Hematopoietic multipotent progenitor cell (in vitro differentiated cells): ENCODE measurements around the gene COL5A1. TPM values are rescaled to one million over a fixed set of nuclear protein-coding genes. Genes with fewer than 3 reads are reported as not detected.
"Not testable (repeated sequence)": the region's sequence is repeated elsewhere in the genome, so short reads cannot be mapped to it uniquely, and the experiment has no call there.

Experiments
- DNase-seq, 3 donors: peaks; one replicate each; pipeline ENCODE4 v3.0.0-alpha.2; 2011 to 2015; ENCODE audit warnings: low read depth in 2 of 3, low spot score in 2 of 3
- total RNA-seq: library from RNA; depleted of rRNA; stranded (reverse); fragments of >200 nt; gene quantifications from one replicate; pipeline ENCODE4 v1.2.3, GENCODE V29; 2012

The COL5A1 gene
- total RNA-seq, 1 donor, result 10.5 TPM

- no peak for DNase-seq
These were observed 11.8 kb downstream of the COL5A1 start for GRCh38 chr9:134653259-134654009.

DNA sequence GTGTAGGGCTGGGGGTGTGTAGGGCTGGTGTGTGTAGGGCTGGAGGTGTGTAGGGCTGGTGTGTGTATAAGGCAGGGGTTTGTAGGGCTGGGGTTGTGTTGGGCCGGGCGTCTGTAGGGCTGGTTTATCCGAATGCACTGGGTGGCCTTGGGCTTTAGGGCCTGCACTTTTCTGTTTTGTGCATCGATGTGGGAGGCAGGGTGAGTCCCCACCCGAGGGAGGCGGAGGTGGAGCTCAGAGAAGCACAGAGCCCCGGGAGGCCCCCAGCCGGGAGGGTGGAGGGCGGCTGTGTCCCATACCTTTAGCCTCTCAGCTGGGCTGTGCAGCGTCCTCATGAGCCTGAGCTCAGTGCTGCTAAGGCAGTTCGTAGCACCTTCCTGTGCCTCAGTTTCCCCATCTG is 13.5 kb downstream of the COL5A1 start:
- DNase-seq, result no peak

DNA sequence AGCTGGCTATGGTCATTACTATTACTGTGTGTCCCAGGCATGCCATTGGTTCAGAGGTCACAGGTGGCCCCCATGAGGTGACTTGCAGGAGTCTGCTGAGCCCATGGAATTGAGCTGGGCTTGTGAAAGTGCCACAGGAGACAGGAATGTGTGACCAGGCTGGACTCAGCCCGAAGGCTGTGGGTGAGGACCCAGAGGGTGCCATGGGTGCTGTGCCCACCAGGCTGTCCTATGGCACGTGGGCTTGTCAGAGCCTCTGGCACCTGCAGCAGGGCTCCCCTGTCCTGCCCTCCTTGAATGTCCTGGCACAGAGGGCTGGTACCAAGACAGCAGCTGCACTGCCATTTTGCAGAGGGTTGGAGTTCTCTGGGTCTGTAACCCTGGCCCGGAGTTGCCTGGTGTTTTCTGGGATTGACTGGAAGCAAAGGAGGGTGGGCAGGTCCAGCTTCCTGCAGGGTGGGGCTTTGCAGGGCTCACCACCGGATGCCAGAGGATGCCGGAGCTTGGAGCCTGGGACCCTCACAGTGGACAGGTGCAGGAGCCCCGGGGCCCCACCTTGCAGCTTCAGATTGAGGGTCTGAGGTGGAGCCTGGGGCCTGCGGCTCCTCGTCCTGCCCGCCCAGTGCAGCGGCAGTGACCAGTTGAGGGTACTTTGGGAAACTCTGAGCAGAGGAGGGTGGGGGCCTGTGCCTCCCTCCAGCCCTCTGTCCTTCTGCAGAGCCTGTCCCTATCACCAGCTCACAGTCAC is 14.2 kb downstream of the COL5A1 start:
- DNase-seq, result no peak

- DNase-seq, result no peak
These were observed 14.9 kb downstream of the COL5A1 start for GRCh38 chr9:134656334-134657006.

DNA sequence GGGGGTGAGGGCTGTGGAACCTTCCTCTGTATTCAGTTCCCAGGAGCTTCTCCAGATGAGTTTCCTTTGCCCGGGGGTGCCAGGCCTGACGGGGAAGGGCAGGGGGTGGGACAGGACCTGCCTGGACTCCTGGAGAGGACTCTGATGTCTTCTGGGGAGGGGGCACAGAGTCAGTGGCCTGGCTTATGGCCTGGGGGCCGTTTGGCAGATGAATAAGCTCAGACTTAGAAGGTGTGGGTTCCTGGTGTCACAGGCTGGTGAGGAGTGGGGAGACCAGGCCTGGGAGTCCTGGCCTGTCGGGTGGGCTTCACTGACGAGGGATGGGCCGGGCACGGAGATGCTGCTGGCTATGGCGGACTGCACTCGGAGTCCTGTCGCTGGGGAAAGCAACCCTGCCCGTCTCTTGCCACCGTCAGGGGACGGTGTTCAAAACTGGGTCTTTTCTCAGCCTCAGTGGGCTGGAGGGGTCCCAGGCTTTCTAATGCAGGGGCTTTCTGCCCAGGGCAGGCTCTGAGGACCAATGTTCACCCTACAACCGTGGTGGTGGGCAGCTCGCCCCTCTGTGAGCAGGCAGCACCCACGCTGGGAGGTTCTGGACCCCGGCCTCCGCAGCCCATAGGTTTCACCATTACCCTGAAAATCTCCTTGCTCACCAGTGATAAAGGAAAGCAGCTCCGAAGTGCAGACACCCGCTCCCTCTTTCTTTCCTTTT is 16.2 kb downstream of the COL5A1 start:
- DNase-seq, result no peak

DNA sequence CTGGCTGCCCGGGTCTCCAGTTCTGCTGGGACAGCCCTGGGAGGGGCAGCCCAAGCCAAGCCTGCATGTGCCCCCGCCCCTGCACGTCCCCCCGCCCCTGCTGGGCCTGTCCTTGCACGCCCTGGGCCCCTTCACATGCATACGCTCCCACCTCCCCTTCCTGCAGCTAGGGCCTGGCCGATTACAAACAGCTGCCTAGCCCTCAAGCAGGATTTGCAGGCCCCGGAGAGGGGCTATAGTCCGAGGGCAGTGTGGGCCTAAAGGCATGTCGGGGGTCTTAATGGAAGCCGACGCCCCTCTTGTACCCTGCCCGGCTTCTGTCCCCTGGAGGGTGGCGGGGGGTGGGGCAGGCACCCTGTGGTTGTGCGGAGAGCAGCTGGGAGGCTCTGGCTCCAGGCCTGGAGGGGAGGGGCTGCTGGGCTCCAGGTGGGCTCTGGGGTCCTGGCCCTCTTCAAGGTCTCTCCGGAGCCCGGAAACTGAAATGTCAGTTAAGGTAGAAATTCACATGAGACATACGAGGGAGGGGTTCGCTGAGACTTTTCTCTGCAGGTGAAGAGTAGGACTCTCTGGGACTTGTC is 16.9 kb downstream of the COL5A1 start:
- no peak for DNase-seq

- DNase-seq, result no peak
These were observed 18.1 kb downstream of the COL5A1 start for GRCh38 chr9:134659688-134660131.

GRCh38 chr9:134660407-134660806 is 18.8 kb downstream of the COL5A1 start:
- peak in 1 of 3 donors; percentile 34 for DNase-seq

GRCh38 chr9:134661299-134661698 is 19.7 kb downstream of the COL5A1 start:
- DNase-seq, result no peak

- no peak for DNase-seq
These were observed 20.2 kb downstream of the COL5A1 start for GRCh38 chr9:134661791-134662142.

DNA sequence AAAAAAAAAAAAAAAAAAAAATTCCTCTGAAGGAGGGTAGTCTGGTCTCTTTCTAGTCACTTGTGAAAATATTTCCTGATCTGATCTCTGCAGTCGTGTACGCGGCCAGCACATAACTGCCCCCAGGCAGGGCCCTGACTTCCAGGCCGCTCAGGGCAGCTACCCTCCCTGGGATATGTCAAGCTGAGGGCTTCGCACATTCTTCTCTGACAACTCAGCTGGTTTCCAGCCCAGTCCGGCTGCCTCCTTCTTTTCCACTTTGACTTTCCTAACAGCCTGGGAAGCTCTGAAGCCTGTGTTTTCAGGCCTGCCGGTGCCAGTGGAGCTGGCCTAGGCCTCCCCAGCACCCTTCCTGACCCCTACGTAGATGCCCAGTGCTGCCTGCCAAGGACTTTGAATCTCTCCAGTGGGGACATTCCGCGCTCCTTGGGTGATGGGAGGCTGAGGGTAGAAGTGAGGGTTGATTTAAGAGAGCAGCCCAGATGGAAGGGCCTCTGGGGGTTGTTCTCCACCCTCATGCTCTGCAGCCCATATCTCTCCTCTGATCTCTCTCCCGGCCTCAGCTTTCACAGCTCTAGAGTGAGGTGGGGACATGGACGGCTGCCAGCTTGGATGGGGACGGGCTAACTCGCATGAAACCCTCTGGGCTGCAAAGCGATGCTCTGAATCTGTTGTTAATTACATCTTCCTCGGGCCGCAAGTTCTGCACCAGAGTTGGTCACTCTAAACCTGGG is 20.7 kb downstream of the COL5A1 start:
- DNase-seq, result no peak

GRCh38 chr9:134663084-134663483 is 21.5 kb downstream of the COL5A1 start:
- no peak for DNase-seq

- no peak for DNase-seq
These were observed 22.3 kb downstream of the COL5A1 start for GRCh38 chr9:134663753-134664415.

GRCh38 chr9:134664446-134664845 is 22.8 kb downstream of the COL5A1 start:
- no peak for DNase-seq

DNA sequence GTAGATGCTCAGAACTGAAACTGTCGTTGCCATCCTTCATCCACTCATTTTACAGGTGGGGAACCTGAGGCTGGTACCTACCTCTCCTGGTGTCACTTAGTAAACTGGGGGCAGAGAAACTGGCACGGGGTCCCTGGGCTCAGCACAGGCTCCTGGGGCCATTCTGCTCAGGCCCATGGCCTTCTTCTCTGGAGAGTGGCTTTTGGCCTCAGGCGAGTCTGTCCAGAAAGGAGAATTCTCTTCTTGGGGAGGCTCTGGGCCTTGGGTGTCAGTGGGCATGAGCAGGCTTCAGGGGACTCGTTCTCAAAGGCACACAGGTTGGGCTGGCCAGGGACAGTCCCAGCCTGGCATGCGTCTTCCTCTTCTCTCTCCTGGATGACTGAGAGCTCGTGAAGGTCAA is 24.6 kb downstream of the COL5A1 start:
- DNase-seq, result no peak

GRCh38 chr9:134666831-134667230 is 25.2 kb downstream of the COL5A1 start:
- DNase-seq, result peak in 2 of 3 donors; percentile 20 to 52

- DNase-seq, result not testable (repeated sequence)
These were observed 27.4 kb downstream of the COL5A1 start for GRCh38 chr9:134668977-134669376.

DNA sequence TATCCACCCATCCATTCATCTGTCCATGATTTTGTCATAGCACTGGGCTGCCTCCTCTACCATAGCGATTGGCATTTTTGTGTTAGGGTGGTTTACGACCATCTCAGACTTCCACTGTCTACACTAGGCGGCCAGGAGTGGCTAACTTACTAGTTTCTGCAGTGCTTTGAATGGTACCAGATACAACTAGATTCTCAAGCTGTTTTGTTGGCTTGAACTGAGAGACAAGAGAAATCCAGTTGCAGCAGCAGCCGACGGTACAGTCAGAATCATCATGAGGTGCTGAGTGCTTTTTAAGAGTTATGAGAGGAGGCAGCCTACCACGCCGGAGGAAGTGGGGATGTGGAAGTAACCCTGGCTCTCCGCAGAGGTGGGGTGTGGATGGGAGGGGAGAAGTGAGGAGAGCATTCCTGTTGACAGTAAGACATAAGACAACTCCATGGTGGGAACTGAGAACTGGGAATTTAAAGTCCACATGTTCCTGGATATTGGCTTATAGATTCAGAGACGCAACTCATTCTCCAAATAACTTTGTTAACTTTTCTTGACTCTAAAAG is 27.9 kb downstream of the COL5A1 start:
- DNase-seq, result no peak

DNA sequence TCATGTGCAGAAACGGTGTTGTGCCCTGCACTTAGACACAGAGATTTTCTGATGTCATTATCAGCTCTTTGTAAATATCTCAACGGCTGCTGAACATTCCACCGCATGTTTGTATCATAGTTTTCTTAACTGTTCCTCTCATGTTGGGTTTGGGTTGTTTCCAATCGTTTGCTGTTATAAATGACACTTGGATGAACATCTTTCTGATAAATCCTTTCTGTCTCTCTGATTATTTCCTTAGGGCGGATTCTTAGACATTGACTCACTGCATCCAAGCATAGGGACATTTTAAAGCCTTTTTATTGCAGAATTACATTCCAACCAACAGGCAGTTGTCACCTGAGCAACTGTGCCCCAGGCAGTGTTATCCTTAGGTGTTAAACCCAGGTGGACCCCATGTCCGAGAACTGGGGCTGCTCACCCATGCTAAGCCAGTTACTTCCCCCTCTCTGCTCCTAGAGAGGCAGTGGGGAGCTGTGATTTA is 28.5 kb downstream of the COL5A1 start:
- no peak for DNase-seq
